Endometrium (tissue), 2 donors: ENCODE measurements around the gene RAX2.
"Not testable (repeated sequence)": the region's sequence is repeated elsewhere in the genome, so short reads cannot be mapped to it uniquely, and the experiment has no call there.

Experiments used
- FAIRE-seq: peaks from 2 replicates; lab custom pipeline; 2012; peaks lifted over from hg19 to GRCh38; lab: Jason Lieb, UNC
- donor health status: control.
- donor health status: control.

RAX2 gene

GRCh38 chr19:3760871-3761361 lies 11.1 kb downstream of the RAX2 start:
- no peak for FAIRE-seq

GRCh38 chr19:3759482-3760254 lies 12.4 kb downstream of the RAX2 start:
- FAIRE-seq: no peak

- FAIRE-seq: not testable (repeated sequence)
Observed at GRCh38 chr19:3758297-3758696, 13.7 kb downstream of the RAX2 start.

GRCh38 chr19:3757705-3758104 lies 14.3 kb downstream of the RAX2 start:
- FAIRE-seq: not testable (repeated sequence)

- no peak for FAIRE-seq
Observed at GRCh38 chr19:3753631-3754410, 18.2 kb downstream of the RAX2 start.

- FAIRE-seq: no peak
Observed at GRCh38 chr19:3752492-3752891, 19.5 kb downstream of the RAX2 start.

GRCh38 chr19:3751236-3751635 lies 20.8 kb downstream of the RAX2 start:
- FAIRE-seq: no peak

- no peak for FAIRE-seq
Observed at GRCh38 chr19:3750211-3750610, 21.8 kb downstream of the RAX2 start.

GRCh38 chr19:3748965-3749364 lies 23.1 kb downstream of the RAX2 start:
- no peak for FAIRE-seq

GRCh38 chr19:3746371-3747056 lies 25.5 kb downstream of the RAX2 start:
- no peak for FAIRE-seq

GRCh38 chr19:3745363-3746045 lies 26.5 kb downstream of the RAX2 start:
- no peak for FAIRE-seq

GRCh38 chr19:3743486-3743885 lies 28.5 kb downstream of the RAX2 start:
- no peak for FAIRE-seq

- FAIRE-seq: no peak
Observed at GRCh38 chr19:3740431-3740830, 31.6 kb downstream of the RAX2 start.

GRCh38 chr19:3738477-3739220 lies 33.4 kb downstream of the RAX2 start:
- no peak for FAIRE-seq

GRCh38 chr19:3737487-3738205 lies 34.4 kb downstream of the RAX2 start:
- no peak for FAIRE-seq

- no peak for FAIRE-seq
Observed at GRCh38 chr19:3736106-3736724, 35.8 kb downstream of the RAX2 start.

- no peak for FAIRE-seq
Observed at GRCh38 chr19:3734310-3734600, 37.8 kb downstream of the RAX2 start.

GRCh38 chr19:3733549-3734309 lies 38.3 kb downstream of the RAX2 start:
- FAIRE-seq: no peak

- no peak for FAIRE-seq
Observed at GRCh38 chr19:3732108-3732507, 39.9 kb downstream of the RAX2 start.

- FAIRE-seq: no peak
Observed at GRCh38 chr19:3730457-3730958, 41.5 kb downstream of the RAX2 start.
